PC-9 (cell line): ENCODE measurements around the gene MBTPS1.

Experiments
- CTCF ChIP-seq: fragments of 200-600 bp; sonication (generic); conservative IDR thresholded peaks from 2 replicates; pipeline ENCODE4 v1.6.1; 2017; ENCODE audit warnings: mixed run types, antibody characterized with exemption, mild to moderate bottlenecking, moderate library complexity
- EZH2 ChIP-seq: fragments of 200-600 bp; sonication (generic); IDR thresholded peaks from 2 replicates; pipeline ENCODE4 v1.8.0; 2017; ENCODE audit warnings: antibody characterized with exemption, low read depth

- no peak for TF ChIP-seq CTCF
- no peak for TF ChIP-seq EZH2
Observed at GRCh38 chr16:84063980-84064379, 52.8 kb downstream of the MBTPS1 start.
